CD4-positive, CD25-positive, alpha-beta regulatory T cell (primary cell): ENCODE results near the gene UBE2N. TPM values are rescaled to one million over a fixed set of nuclear protein-coding genes. Genes with fewer than 3 reads are reported as not detected.
"Not testable (repeated sequence)": the region's sequence is repeated elsewhere in the genome, so short reads cannot be mapped to it uniquely, and the experiment has no call there.

Experiments
- ATAC-seq, 2 donors: fragments of 150-1000 bp; cut with Tn5 transposase; one replicate each; pipeline ENCODE4 v1.10.0; 2021; ENCODE audit warnings: low read depth in 2 of 2, moderate number of reproducible peaks in 2 of 2, moderate library complexity in 1 of 2
- DNase-seq, 3 donors: peaks; one replicate each; pipeline versions ENCODE4 v3.0.0 to v3.0.0-alpha.2; 2012 to 2022; ENCODE audit warnings: mixed read lengths in 1 of 3
- H3K27ac ChIP-seq: one replicate; pipeline ENCODE4 v1.7.0; 2013; ENCODE audit warnings: mild to moderate bottlenecking, low read length; ENCODE audit not compliant: insufficient read depth, poor library complexity, severe bottlenecking
- H3K27me3 ChIP-seq: one replicate; pipeline ENCODE4 v1.7.0; 2013; ENCODE audit warnings: low read length; ENCODE audit not compliant: control insufficient read depth, insufficient read depth
- H3K36me3 ChIP-seq: one replicate; pipeline ENCODE4 v1.7.0; 2013; ENCODE audit warnings: mild to moderate bottlenecking, low read length, moderate library complexity; ENCODE audit not compliant: control insufficient read depth, insufficient read depth
- H3K4me1 ChIP-seq: 2 replicates; pipeline ENCODE4 v1.7.0; 2013; ENCODE audit warnings: mild to moderate bottlenecking, low read length; ENCODE audit not compliant: insufficient read depth, control insufficient read depth, poor library complexity, severe bottlenecking
- H3K4me3 ChIP-seq: one replicate; pipeline ENCODE4 v1.7.0; 2013; ENCODE audit warnings: low read depth, mild to moderate bottlenecking, low read length, moderate library complexity
- H3K9me3 ChIP-seq, 2 experiments: 1 replicate in 1 of 2; 2 replicates in 1 of 2; pipeline ENCODE4 v1.7.0; 2013; ENCODE audit warnings: low read length in 2 of 2, mild to moderate bottlenecking in 1 of 2, moderate library complexity in 1 of 2; ENCODE audit not compliant: control insufficient read depth in 2 of 2
- H3K27ac Mint-ChIP-seq, 3 donors: one replicate each; pipeline ENCODE4 v1.8.0; 2020 to 2022; ENCODE audit warnings: mild to moderate bottlenecking in 3 of 3, mixed read lengths in 3 of 3, moderate library complexity in 2 of 3
- H3K27me3 Mint-ChIP-seq: one replicate; pipeline ENCODE4 v1.8.0; 2022; ENCODE audit warnings: mild to moderate bottlenecking, mixed read lengths
- H3K36me3 Mint-ChIP-seq: one replicate; pipeline ENCODE4 v1.8.0; 2020; ENCODE audit warnings: mixed read lengths
- H3K4me1 Mint-ChIP-seq, 4 donors: one replicate each; pipeline ENCODE4 v1.8.0; 2020 to 2022; ENCODE audit warnings: mixed read lengths in 4 of 4, mild to moderate bottlenecking in 1 of 4
- H3K4me3 Mint-ChIP-seq, 4 donors: one replicate each; pipeline ENCODE4 v1.8.0; 2020 to 2022; ENCODE audit warnings: mild to moderate bottlenecking in 4 of 4, mixed read lengths in 4 of 4, moderate library complexity in 3 of 4
- H3K9me3 Mint-ChIP-seq, 7 donors: one replicate each; pipeline ENCODE4 v1.8.0; 2020 to 2022; ENCODE audit warnings: mixed read lengths in 7 of 7, mild to moderate bottlenecking in 3 of 7, moderate library complexity in 2 of 7
- polyA plus RNA-seq, 4 donors: library from polyadenylated mRNA; unstranded; fragments of 300-500 nt; fragmentation: Illumina TruSeq; gene quantifications; one replicate each; pipeline ENCODE4 v1.2.3, GENCODE V29; 2021
- total RNA-seq: library from RNA; stranded (reverse); gene quantifications from one replicate; pipeline ENCODE4 v1.2.3, GENCODE V29; 2022

UBE2N gene
- total and polyA plus RNA-seq, 5 donors from 2014 or later = 116 to 314 (median 230) TPM

DNA sequence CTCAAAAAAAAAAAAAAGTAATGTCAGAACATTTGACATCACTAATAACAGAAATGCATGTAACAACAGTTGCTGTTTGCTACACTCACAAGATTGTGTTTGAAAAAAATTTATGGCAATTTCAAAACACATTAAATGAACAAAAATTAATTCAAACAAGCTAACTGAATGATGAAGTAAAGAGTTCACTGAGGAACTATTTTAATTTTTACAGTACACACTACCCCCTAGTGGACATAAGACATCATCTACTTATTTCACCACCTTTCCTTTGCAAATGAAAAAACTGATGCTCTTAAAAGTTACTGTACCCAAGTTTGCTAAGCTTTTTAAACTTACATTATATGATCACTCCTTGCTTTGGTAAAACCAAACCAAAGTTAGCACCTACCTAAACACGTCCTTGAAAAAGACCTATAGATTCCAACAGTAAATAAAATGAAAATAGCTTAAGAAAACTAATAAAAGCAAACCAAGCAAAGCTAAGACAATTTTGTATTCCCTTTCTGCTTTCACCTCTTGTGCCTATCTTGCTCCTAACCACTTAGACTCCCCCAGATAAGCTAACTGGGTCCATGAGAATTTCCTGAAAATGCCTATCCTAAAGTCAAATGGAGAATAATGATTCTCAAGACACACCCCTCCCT is 22.2 kb downstream of the UBE2N start:
- Mint-ChIP-seq H3K27me3 (no peaks in the 10 kb centered on the region), H3K36me3 (peaks cover 1% of the 10 kb centered on the region), H3K9me3 (no peaks in the 10 kb centered on the region), H3K27ac (peak overlapping the region in 2 of 3 donors; percentile 29 to 70), H3K4me3 (peak overlapping the region in 2 of 4 donors; percentile 7 to 64), H3K4me1 (peaks cover 49 to 92% (median 78%) of the 10 kb centered on the region in 4 donors)
- DNase-seq = peak in 2 of 3 donors; percentile 64 to 71
- peaks cover 63% of the 10 kb centered on the region for H3K4me1 ChIP-seq
- no peaks in the 10 kb centered on the region for H3K9me3 ChIP-seq
- no peaks in the 10 kb centered on the region for H3K27me3 ChIP-seq
- no peaks in the 10 kb centered on the region for H3K36me3 ChIP-seq
- peak overlapping the region; percentile 34 for H3K27ac ChIP-seq
- peak; percentile 72 to 80 for ATAC-seq
- peak overlapping the region; percentile 45 for H3K4me3 ChIP-seq

DNA sequence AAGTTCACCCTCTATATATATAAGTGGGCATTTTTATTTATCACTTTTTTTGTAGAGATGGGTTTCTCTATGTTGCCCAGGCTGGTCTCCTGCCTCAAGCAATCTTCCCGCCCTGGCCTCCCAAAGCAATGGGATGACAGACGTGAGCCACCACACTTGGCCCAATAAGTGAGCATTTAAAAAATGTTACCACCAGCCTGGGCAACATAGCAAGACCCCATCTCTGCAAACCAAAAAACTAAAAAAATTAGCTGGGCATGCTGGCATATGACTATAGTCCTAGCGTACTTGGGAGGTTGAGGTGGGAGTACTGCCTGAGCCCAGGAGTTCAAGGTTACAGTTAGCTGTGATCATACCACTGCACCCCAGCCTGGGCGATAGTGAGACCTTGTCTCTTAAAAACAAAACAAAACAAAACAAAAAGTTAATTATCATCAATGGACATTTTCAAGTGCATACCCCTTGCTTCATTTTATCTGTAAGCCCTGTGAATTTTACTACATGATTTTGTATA is 23.7 kb downstream of the UBE2N start:
- Histone ChIP-seq H3K27ac (no peak overlapping the region), H3K27me3 (no peaks in the 10 kb centered on the region), H3K4me1 (peaks cover 55% of the 10 kb centered on the region), H3K36me3 (no peaks in the 10 kb centered on the region), H3K9me3 (no peaks in the 10 kb centered on the region), H3K4me3 (no peak overlapping the region)
- no peak for DNase-seq
- Mint-ChIP-seq H3K4me3 (no peak overlapping the region), H3K9me3 (no peaks in the 10 kb centered on the region), H3K4me1 (peaks cover 49 to 91% (median 74%) of the 10 kb centered on the region in 4 donors), H3K27me3 (no peaks in the 10 kb centered on the region), H3K27ac (no peak overlapping the region), H3K36me3 (peaks cover 10% of the 10 kb centered on the region)
- ATAC-seq = no peak

DNA sequence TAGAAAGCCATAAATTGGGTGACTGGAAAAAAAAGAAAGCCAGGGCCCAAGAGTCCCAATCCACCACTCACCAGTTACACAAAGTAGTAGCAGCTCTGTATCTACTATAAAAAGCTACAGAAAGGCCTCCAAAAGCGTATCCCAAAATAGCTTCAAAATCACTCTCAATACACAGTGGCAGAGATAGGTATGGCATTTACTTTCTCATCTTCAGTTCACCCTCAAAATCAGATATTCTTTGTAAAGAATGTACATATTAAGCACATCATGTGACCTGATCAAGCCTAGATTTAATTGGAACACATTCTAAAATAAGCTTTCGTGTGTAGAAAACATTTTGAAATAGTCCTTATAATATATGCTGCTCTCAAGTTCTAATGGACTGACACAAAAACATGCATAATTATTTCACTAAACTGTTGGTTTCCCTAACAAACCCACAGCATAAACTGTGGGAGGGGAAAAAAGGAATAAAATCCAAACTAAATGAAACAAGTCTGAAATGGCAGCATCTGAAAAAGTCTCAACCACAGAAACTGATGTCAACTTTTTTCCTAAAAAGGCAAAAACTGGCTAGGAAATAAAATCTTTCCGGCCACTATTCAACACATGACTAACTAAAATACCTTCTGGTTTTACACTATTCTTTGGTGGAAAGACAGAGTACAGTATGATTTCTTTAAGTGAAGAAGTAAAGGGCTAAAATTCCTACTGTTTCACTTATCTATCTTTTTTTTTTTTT is 25.9 kb downstream of the UBE2N start:
- Histone ChIP-seq H3K27ac (no peak overlapping the region), H3K36me3 (peaks cover 4% of the 10 kb centered on the region), H3K4me1 (peaks cover 54% of the 10 kb centered on the region), H3K27me3 (no peaks in the 10 kb centered on the region), H3K9me3 (no peaks in the 10 kb centered on the region), H3K4me3 (peak overlapping the region; percentile 61)
- ATAC-seq (no peak), DNase-seq (no peak)
- Mint-ChIP-seq H3K4me3 (peak overlapping the region; percentile 11 to 58 (median 24)), H3K4me1 (peaks cover 43 to 90% (median 69%) of the 10 kb centered on the region in 4 donors), H3K36me3 (peaks cover 14% of the 10 kb centered on the region), H3K9me3 (no peaks in the 10 kb centered on the region), H3K27ac (peak overlapping the region; percentile 39 to 85 (median 59)), H3K27me3 (no peaks in the 10 kb centered on the region)

DNA sequence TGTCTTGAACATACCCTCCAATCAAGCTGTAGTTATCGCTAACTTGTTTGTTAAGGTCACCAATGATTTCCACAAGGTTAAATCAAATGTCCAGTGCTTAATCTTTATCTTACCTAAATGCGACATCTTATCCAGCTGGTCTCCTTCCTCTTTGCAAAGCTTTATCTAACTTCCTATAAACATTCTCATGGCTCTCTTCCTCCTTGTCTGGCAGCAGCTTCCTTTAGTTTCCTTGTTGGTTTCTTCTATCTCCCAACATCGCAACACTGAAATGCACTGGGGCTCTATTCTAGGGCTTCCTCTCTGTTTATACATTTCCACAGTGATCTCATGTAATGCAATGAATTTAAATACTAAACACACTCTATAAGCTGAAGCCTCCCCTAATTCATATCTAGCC is 28.7 kb downstream of the UBE2N start:
- Mint-ChIP-seq H3K4me3 (peak overlapping the region in 3 of 4 donors; percentile 3 to 31 (median 3)), H3K27me3 (no peaks in the 10 kb centered on the region), H3K4me1 (peaks cover 46 to 78% (median 60%) of the 10 kb centered on the region in 4 donors), H3K27ac (peak overlapping the region; percentile 49 to 99 (median 75)), H3K36me3 (peaks cover 26% of the 10 kb centered on the region), H3K9me3 (peaks cover 0 to 1% (median 0%) of the 10 kb centered on the region in 7 donors)
- ATAC-seq (no peak), DNase-seq (no peak)
- Histone ChIP-seq H3K4me1 (peaks cover 43% of the 10 kb centered on the region), H3K27ac (no peak overlapping the region), H3K4me3 (no peak overlapping the region), H3K9me3 (no peaks in the 10 kb centered on the region), H3K36me3 (peaks cover 22% of the 10 kb centered on the region), H3K27me3 (no peaks in the 10 kb centered on the region)

DNA sequence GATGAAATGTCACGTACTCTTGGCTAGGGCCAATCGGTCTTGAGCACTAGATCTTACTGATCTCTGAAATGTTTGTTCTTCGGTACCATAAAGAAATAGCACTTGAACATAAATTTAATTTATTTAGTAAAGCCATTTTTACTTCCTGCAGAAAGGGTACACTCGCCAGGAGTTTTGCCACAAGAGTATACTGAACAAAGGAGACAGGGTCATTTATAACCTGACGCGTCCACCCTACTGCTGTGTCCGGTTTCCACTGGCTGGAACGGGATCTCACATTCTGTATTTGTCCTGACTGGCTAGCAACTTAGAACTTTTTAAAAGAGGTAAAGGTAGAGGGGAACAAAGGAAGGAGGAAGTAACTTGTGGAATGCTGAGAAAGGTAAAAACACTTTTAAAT is 29.4 kb downstream of the UBE2N start:
- H3K4me1 Mint-ChIP-seq = peaks cover 47 to 73% (median 59%) of the 10 kb centered on the region in 4 donors
- peak overlapping the region; percentile 15 to 65 (median 49) for H3K27ac Mint-ChIP-seq

DNA sequence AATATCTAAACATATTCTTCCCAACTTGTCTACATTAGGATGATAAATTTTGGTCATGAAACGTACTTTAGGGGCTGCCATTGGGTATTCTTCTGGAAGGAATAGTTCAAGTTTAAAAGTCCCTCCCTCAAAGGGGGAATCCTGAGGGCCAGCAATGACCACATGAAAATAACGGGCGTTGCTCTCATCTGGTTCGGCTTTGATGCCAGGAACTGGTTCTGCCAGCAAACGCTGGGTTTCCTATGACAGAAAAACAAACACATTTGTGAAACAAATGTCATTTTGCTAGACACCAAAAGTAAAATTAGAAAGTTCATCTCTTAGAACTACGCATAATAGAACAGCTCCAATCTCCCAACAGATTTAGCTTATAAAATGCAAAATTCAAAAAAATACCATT is 30.7 kb downstream of the UBE2N start:
- H3K4me3 Mint-ChIP-seq = peak overlapping the region in 1 of 4 donors; percentile 10
- not testable (repeated sequence) for H3K9me3 Mint-ChIP-seq, H3K9me3 ChIP-seq, ATAC-seq, DNase-seq, H3K27me3 ChIP-seq, H3K4me3 ChIP-seq, H3K27me3 Mint-ChIP-seq
- H3K4me1 ChIP-seq = peaks cover 26% of the 10 kb centered on the region
- peaks cover 40% of the 10 kb centered on the region for H3K36me3 ChIP-seq
- peaks cover 33% of the 10 kb centered on the region for H3K36me3 Mint-ChIP-seq
- H3K27ac ChIP-seq = peak overlapping the region; percentile 8
- H3K4me1 Mint-ChIP-seq = peaks cover 40 to 60% (median 53%) of the 10 kb centered on the region in 4 donors
- H3K27ac Mint-ChIP-seq = peak overlapping the region in 2 of 3 donors; percentile 49 to 60

More for the DNA sequence above, 29.4 kb downstream of the UBE2N start:
- ATAC-seq, H3K4me3 ChIP-seq, DNase-seq, H3K9me3 Mint-ChIP-seq, H3K27ac ChIP-seq, H3K27me3 Mint-ChIP-seq, H3K27me3 ChIP-seq, H3K9me3 ChIP-seq: not testable (repeated sequence)
- peaks cover 39% of the 10 kb centered on the region for H3K4me1 ChIP-seq
- H3K36me3 ChIP-seq = peaks cover 28% of the 10 kb centered on the region
- peak overlapping the region in 2 of 4 donors; percentile 2 to 20 for H3K4me3 Mint-ChIP-seq
- peaks cover 30% of the 10 kb centered on the region for H3K36me3 Mint-ChIP-seq

DNA sequence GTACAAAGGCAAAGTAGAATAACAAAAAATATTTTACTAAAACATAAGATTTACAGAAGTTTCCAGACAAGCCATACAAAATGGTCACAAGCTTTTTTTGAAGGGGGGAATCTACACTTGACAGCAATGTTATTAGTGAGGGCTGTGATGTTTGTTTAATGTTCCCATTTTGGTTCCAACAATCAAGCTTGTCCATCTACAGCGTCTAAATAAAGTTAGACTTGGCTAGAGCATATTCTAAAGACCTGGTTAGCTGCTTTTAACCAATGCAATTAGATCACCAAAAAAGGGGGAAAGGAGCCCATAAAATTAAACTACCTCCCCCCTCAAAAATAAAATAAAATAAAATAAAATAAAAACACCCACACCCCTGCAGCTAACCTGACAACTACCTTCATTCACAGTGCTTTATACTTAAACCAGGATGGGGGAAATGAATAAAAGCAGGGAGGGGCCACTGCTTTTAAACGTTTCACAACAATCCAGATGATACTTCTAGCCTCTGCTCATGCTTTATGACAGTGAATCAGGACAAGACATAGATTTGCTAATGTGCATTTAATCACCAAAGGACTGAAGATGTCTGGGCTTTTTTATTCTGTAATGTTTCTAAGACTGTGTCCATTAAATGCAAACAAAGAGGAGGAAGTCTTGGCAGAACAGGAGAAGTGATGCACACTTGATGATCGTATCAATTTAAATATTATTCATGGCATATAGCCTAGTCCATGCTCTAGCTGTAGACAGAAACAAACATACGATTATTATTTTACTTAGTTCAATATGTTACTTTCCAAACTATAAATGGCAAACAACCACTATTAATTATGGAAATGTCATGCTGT is 32.2 kb downstream of the UBE2N start:
- H3K9me3 ChIP-seq, H3K4me3 Mint-ChIP-seq, H3K27me3 ChIP-seq, H3K27me3 Mint-ChIP-seq, ATAC-seq, H3K9me3 Mint-ChIP-seq, H3K4me3 ChIP-seq, DNase-seq, H3K27ac ChIP-seq: not testable (repeated sequence)
- H3K4me1 ChIP-seq = peaks cover 17% of the 10 kb centered on the region
- H3K36me3 ChIP-seq = peaks cover 43% of the 10 kb centered on the region
- H3K4me1 Mint-ChIP-seq = peaks cover 28 to 45% (median 40%) of the 10 kb centered on the region in 4 donors
- peaks cover 32% of the 10 kb centered on the region for H3K36me3 Mint-ChIP-seq
- peak overlapping the region; percentile 38 to 74 (median 65) for H3K27ac Mint-ChIP-seq
